Karpas-422 (cell line): Measurements from ENCODE around the gene EGFLAM. TPM values are rescaled to one million over a fixed set of nuclear protein-coding genes. Genes with fewer than 3 reads are reported as not detected.

Experiments used
- DNase-seq: peaks from one replicate; pipeline ENCODE4 v3.0.0-alpha.2; 2015
- H2AFZ ChIP-seq: fragments of 200-600 bp; sonication (generic); 2 replicates; pipeline ENCODE4 v1.6.1; 2014; ENCODE audit warnings: antibody characterized with exemption, low read length, mixed read lengths
- H3K27ac ChIP-seq: fragments of 200-600 bp; sonication (generic); 2 replicates; pipeline ENCODE4 v1.5.1; 2014; ENCODE audit warnings: mild to moderate bottlenecking, low read length, moderate library complexity
- H3K27me3 ChIP-seq: fragments of 200-600 bp; sonication (generic); 2 replicates; pipeline ENCODE4 v1.6.1; 2014; ENCODE audit warnings: low read length, mixed read lengths
- H3K36me3 ChIP-seq: fragments of 200-600 bp; sonication (generic); 2 replicates; pipeline ENCODE4 v1.6.1; 2014; ENCODE audit warnings: low read length, mixed read lengths; ENCODE audit not compliant: insufficient read depth
- H3K4me1 ChIP-seq: fragments of 200-600 bp; sonication (generic); 2 replicates; pipeline ENCODE4 v1.6.1; 2014; ENCODE audit warnings: mild to moderate bottlenecking, low read length, mixed read lengths
- H3K4me2 ChIP-seq: fragments of 200-600 bp; sonication (generic); 2 replicates; pipeline ENCODE4 v1.6.1; 2014; ENCODE audit warnings: low read length, low read depth, mild to moderate bottlenecking; ENCODE audit not compliant: poor library complexity, severe bottlenecking
- H3K4me3 ChIP-seq: fragments of 200-600 bp; sonication (generic); 2 replicates; pipeline ENCODE4 v1.5.1; 2014; ENCODE audit warnings: mild to moderate bottlenecking, antibody characterized with exemption, low read length, mixed read lengths
- H3K79me2 ChIP-seq: fragments of 200-600 bp; sonication (generic); 2 replicates; pipeline ENCODE4 v1.6.1; 2014; ENCODE audit warnings: mild to moderate bottlenecking, low read length, mixed read lengths
- H3K9ac ChIP-seq: fragments of 200-600 bp; sonication (generic); 2 replicates; pipeline ENCODE4 v1.6.0; 2014; ENCODE audit warnings: low read length
- H3K9me2 ChIP-seq: fragments of 200-600 bp; sonication (generic), shearing (Covaris generic); replicated peaks from 2 replicates; pipeline ENCODE4 v1.6.0; 2014; ENCODE audit warnings: mild to moderate bottlenecking, low read length, moderate library complexity; ENCODE audit not compliant: insufficient read depth
- H3K9me3 ChIP-seq: fragments of 300-700, 200-600 bp; sonication (generic); 2 replicates; pipeline ENCODE4 v1.6.1; 2014; ENCODE audit warnings: low read length, mixed read lengths
- H4K20me1 ChIP-seq: fragments of 200-600 bp; sonication (generic); 2 replicates; pipeline ENCODE4 v1.6.1; 2014; ENCODE audit warnings: mild to moderate bottlenecking, antibody characterized with exemption, low read length, low read depth; ENCODE audit not compliant: insufficient read depth
- total RNA-seq: library from RNA; depleted of rRNA; stranded (reverse); fragments of >200 nt; shearing (Covaris generic); gene quantifications from 2 replicates; pipeline ENCODE4 v1.2.3, GENCODE V29; 2014; ENCODE audit warnings: low replicate concordance

The EGFLAM gene
- total RNA-seq, 1 experiment from 2014 or later: not detected

DNA sequence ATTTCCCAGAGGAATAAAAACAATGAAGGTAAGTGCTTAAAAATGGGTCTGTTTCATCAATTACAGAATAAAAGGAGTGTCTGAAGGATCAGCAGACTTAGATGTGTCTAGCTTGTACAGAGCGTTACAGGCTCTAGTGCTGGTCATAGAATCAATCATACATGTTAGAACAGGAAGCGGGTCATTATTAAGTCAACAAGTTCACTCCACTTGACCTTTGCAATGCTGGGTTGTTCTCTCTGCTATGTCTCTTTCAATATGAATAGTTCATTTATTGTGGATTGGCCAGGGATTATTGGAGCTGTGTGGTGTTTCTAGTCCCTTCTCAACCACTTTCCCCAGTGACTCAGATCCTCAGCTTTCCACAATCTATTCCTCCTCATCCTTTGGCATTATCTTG lies 20.7 kb upstream of the EGFLAM start:
- Histone ChIP-seq H3K27me3 (peaks cover 3% of the 10 kb centered on the region; the same call in 1 of the 2 replicates), H3K4me3 (no peak overlapping the region), H2AFZ (no peak overlapping the region), H3K36me3 (no peaks in the 10 kb centered on the region), H3K9ac (no peak overlapping the region), H3K27ac (no peak overlapping the region), H3K4me1 (no peaks in the 10 kb centered on the region), H4K20me1 (no peaks in the 10 kb centered on the region), H3K9me2 (no peaks in the 10 kb centered on the region), H3K9me3 (no peaks in the 10 kb centered on the region), H3K79me2 (no peaks in the 10 kb centered on the region), H3K4me2 (no peak overlapping the region)
- no peak for DNase-seq

DNA sequence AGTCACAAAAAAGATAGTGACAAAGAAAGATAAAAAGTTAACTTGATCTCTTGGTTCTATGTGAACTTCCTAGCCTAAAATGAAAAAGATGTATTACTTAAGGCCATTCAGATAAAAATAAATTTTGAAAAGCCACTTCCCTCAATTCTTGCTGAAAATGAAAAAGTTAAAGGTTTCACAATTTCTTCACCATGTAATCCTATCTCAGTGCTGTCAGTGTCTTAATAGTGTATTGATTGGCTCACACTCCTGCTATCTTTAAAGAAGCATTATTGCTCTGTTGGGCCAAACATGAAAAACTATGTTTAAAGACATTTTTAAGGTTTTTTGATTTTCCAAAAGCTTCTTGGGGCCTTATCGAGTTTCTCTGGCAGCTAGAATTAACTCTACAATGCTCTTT lies 18.1 kb upstream of the EGFLAM start:
- H3K4me1 ChIP-seq: no peaks in the 10 kb centered on the region
- no peak overlapping the region for H3K4me2 ChIP-seq
- no peak for DNase-seq
- no peaks in the 10 kb centered on the region for H3K9me3 ChIP-seq
- H2AFZ ChIP-seq: no peak overlapping the region
- no peaks in the 10 kb centered on the region for H4K20me1 ChIP-seq
- no peak overlapping the region for H3K9ac ChIP-seq
- no peaks in the 10 kb centered on the region for H3K36me3 ChIP-seq
- peaks cover 3% of the 10 kb centered on the region; the same call in 1 of the 2 replicates for H3K27me3 ChIP-seq
- no peaks in the 10 kb centered on the region for H3K79me2 ChIP-seq
- no peaks in the 10 kb centered on the region for H3K9me2 ChIP-seq
- no peak overlapping the region for H3K4me3 ChIP-seq
- H3K27ac ChIP-seq: no peak overlapping the region

GRCh38 chr5:38241655-38242054 lies 16.7 kb upstream of the EGFLAM start:
- Histone ChIP-seq H3K9me2 (no peaks in the 10 kb centered on the region), H3K4me2 (no peak overlapping the region), H4K20me1 (no peaks in the 10 kb centered on the region), H3K36me3 (no peaks in the 10 kb centered on the region), H3K9ac (no peak overlapping the region), H3K79me2 (no peaks in the 10 kb centered on the region), H3K27me3 (peaks cover 3% of the 10 kb centered on the region; the same call in 1 of the 2 replicates), H2AFZ (no peak overlapping the region), H3K4me3 (no peak overlapping the region), H3K4me1 (no peaks in the 10 kb centered on the region), H3K27ac (no peak overlapping the region), H3K9me3 (no peaks in the 10 kb centered on the region)
- DNase-seq: no peak

DNA sequence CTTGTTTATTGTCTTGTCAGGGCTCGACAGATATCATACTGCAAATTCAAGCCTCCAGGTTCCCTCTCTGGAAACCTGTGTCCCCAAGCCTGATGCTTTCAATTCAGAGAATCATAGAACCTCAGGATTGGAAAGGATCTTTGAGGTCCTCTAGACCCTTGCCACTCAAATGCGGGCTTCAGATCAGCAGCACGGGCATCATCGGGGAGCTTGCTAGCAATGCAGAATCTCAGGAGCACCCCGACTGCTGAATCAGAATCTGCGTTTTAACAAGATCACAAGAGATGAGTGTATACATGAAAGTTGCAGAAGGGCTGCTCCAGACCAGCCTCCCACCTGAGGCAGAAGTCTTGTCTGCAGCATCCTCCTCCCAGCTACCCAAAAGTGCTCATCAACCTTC lies 13.1 kb upstream of the EGFLAM start:
- H3K27ac ChIP-seq: no peak overlapping the region

GRCh38 chr5:38249301-38249700 lies 9.1 kb upstream of the EGFLAM start:
- Histone ChIP-seq H3K27ac (no peak overlapping the region), H3K79me2 (no peaks in the 10 kb centered on the region), H3K9me3 (no peaks in the 10 kb centered on the region; the same call in 1 of the 2 replicates), H2AFZ (no peak overlapping the region), H3K9me2 (no peaks in the 10 kb centered on the region), H3K27me3 (no peaks in the 10 kb centered on the region), H3K4me3 (no peak overlapping the region), H4K20me1 (no peaks in the 10 kb centered on the region), H3K9ac (no peak overlapping the region), H3K4me1 (no peaks in the 10 kb centered on the region), H3K36me3 (no peaks in the 10 kb centered on the region), H3K4me2 (no peak overlapping the region)
- DNase-seq: no peak

More for the DNA sequence above, 13.1 kb upstream of the EGFLAM start:
- no peaks in the 10 kb centered on the region for H4K20me1 ChIP-seq
- no peak overlapping the region for H3K4me2 ChIP-seq
- H3K9ac ChIP-seq: no peak overlapping the region
- DNase-seq: no peak
- no peaks in the 10 kb centered on the region for H3K36me3 ChIP-seq
- H3K27me3 ChIP-seq: peaks cover 3% of the 10 kb centered on the region; the same call in 1 of the 2 replicates
- no peaks in the 10 kb centered on the region for H3K4me1 ChIP-seq
- no peak overlapping the region for H2AFZ ChIP-seq
- no peaks in the 10 kb centered on the region for H3K79me2 ChIP-seq
- no peaks in the 10 kb centered on the region for H3K9me3 ChIP-seq
- no peak overlapping the region for H3K4me3 ChIP-seq
- H3K9me2 ChIP-seq: no peaks in the 10 kb centered on the region

- Histone ChIP-seq H2AFZ (no peak overlapping the region), H4K20me1 (no peaks in the 10 kb centered on the region), H3K4me2 (no peak overlapping the region), H3K9me2 (no peaks in the 10 kb centered on the region), H3K9me3 (no peaks in the 10 kb centered on the region; the same call in 1 of the 2 replicates), H3K79me2 (no peaks in the 10 kb centered on the region), H3K4me3 (no peak overlapping the region), H3K9ac (no peak overlapping the region), H3K27ac (no peak overlapping the region), H3K27me3 (no peaks in the 10 kb centered on the region), H3K36me3 (no peaks in the 10 kb centered on the region), H3K4me1 (no peaks in the 10 kb centered on the region)
- DNase-seq: no peak
Measured at GRCh38 chr5:38249812-38250211, 8.5 kb upstream of the EGFLAM start.

DNA sequence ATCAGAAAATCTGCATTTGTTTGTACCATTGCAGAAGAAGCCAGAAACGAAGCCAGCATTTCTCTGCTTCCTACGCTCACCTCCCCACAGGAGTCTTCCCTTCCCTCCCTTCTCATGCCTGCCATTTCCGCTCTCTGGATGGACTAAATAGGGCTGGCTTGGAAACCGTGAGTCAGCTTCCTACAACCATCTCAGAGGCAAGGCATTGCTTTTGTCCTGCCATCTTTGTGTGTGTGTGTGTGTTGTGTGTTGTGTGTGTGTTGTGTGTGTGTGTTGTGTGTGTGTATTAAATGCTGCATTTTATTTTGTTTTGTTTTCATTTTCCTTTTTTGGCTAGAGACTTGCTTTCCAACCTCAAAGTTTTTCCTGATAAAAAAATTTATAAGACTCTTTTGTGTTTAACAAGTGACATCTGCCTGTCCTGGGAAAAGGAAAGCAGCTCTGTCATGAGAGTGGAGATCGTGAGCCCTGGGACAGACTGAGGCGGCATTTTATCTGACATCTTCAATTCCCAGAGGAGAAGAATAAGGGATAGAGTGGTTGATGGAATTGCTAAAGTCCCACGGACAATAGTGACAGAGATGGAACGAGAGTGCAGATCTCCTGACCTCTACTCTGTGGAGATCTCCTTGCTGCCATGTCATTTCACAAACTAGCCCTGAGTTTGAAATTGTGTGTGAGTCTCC lies 7.5 kb upstream of the EGFLAM start:
- Histone ChIP-seq H3K9me2 (no peaks in the 10 kb centered on the region), H3K79me2 (no peaks in the 10 kb centered on the region), H3K27ac (no peak overlapping the region), H3K9ac (no peak overlapping the region), H2AFZ (no peak overlapping the region), H3K4me1 (no peaks in the 10 kb centered on the region), H3K4me3 (no peak overlapping the region), H3K27me3 (no peaks in the 10 kb centered on the region), H4K20me1 (no peaks in the 10 kb centered on the region), H3K4me2 (no peak overlapping the region), H3K9me3 (no peaks in the 10 kb centered on the region; the same call in 1 of the 2 replicates), H3K36me3 (no peaks in the 10 kb centered on the region)
- DNase-seq: no peak

DNA sequence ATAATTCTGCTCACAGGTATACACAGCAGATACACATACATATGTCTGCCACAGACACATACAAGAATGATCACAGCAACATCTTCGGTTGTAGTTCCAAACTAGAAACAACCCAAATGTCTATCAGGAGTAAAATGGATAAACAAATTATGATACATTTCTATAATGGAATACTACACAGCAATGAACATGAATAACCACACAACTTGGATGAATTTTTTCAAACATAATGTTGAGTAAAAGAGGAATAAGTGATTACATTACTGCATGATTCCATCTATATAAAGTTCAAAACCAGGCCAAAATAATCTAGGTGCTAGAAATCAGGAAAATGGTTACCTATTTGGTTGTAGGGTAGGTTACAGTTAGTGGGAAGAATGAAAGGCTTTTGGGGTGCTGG lies 4.6 kb upstream of the EGFLAM start:
- no peaks in the 10 kb centered on the region for H3K27me3 ChIP-seq
- H3K4me3 ChIP-seq: no peak overlapping the region
- no peak for DNase-seq
- H3K36me3 ChIP-seq: no peaks in the 10 kb centered on the region
- no peaks in the 10 kb centered on the region for H3K4me1 ChIP-seq
- H3K79me2 ChIP-seq: no peaks in the 10 kb centered on the region
- H3K9me3 ChIP-seq: no peaks in the 10 kb centered on the region; the same call in 1 of the 2 replicates
- H3K9ac ChIP-seq: no peak overlapping the region
- no peaks in the 10 kb centered on the region for H3K9me2 ChIP-seq
- no peak overlapping the region for H3K27ac ChIP-seq
- no peaks in the 10 kb centered on the region for H4K20me1 ChIP-seq
- no peak overlapping the region for H3K4me2 ChIP-seq
- H2AFZ ChIP-seq: no peak overlapping the region
